ENCODE measurements around the gene ARSA.

- peak; percentile 52 for TF ChIP-seq CTCF (conservative IDR thresholded peaks at IDR 0.05; ENCODE audit: low read depth, low read length)
- TF ChIP-seq EZH2 (IDR thresholded peaks at IDR 0.05; ENCODE audit: low read length, unreplicated experiment), result no peak
These were observed 51.9 kb downstream of the ARSA start for GRCh38 chr22:50576070-50576469.
